ENCODE data around the gene CDC16. TPM values are rescaled to one million over a fixed set of nuclear protein-coding genes. Genes with fewer than 3 reads are reported as not detected.

Gene CDC16
- total and polyA plus RNA-seq, 9 of the 15 experiments (the other 6 are each of a cell fraction or from before 2014, with no cell fraction given), result 23.2 to 102 (median 51.6) TPM

DNA sequence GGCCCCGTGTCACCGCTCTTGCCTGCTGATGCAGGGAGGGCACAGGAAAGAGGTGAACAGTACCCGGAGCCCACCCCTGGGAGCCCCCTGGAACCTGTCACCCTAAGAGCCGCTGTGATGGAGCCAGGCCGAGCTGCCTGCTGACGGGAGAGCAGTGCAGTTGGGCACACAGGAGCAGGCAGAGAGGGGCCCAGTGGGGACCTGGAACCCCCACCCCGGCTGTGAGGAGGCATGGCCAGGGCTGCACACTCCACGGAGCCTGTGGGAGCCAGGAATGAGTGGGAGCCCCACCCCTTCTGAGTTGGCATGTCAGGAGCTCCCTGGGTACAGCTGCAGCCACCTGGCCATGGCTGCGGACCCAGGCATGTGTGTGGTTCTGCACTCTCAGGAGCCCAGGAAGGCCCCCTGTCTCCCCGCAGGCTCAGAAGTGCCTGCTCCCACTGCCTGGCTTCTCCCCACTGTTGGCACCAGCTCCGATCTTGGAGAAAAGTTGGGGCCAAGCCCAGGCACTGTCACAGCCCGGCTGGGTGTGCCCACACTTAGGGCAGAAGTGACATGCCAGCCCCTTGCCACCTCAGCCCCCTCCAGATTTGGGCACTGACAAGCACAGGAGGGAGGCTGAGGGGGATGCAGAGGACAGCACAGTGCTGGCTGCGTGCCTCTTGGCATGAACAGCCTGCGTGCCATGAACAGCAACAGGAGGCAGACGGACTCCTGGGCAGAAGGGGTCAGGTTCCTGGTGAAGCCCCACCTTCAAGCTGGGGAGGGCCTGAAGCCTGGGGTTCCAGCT lies 49.3 kb upstream of the CDC16 start:
- no peaks in the 10 kb centered on the region for H4K20me1 ChIP-seq (replicated peaks; ENCODE audit: control insufficient read depth, insufficient read depth, low read length)
- no peak for FAIRE-seq
- H3K79me2 ChIP-seq (ENCODE audit: control insufficient read depth, insufficient read depth, low read length), result no peaks in the 10 kb centered on the region
- H3K4me3 ChIP-seq, result no peak overlapping the region
- WGBS (ENCODE audit: insufficient coverage, low coverage, missing lambda C conversion rate), result 1% methylated on average over 8 of the region's 15 CpGs
- BruUV-seq (replicated peaks), result no TSS peak
- in situ Hi-C loops (cut with MboI), result no loop called here
- H3K27ac ChIP-seq (ENCODE audit: extremely low read depth, low read depth, low read length), result no peak overlapping the region
- no peaks in the 10 kb centered on the region for H3K36me3 ChIP-seq (ENCODE audit: control insufficient read depth, insufficient read depth, low read length)
- intact Hi-C loops (cut with micrococcal nuclease), result no loop called here
- no peak for TF ChIP-seq CC2D1A (IDR thresholded peaks at IDR 0.05)
- TF ChIP-seq SIX5 (IDR thresholded peaks at IDR 0.05; ENCODE audit: borderline replicate concordance in 1 of 2, insufficient read depth in 1 of 2, low read depth in 1 of 2, low read length in 2 of 2), result no peak
- no peak for TF ChIP-seq MYBL2 (IDR thresholded peaks at IDR 0.05; ENCODE audit: low read depth)
- TF ChIP-seq MYBL2 (CRISPR knock-in tag; IDR thresholded peaks at IDR 0.05; ENCODE audit: borderline replicate concordance), result no peak
- no peak for TF ChIP-seq ZNF277 (CRISPR knock-in tag; IDR thresholded peaks at IDR 0.05; ENCODE audit: borderline replicate concordance)
- TF ChIP-seq TFAM (CRISPR knock-in tag; conservative IDR thresholded peaks at IDR 0.05), result no peak
- no peak for TF ChIP-seq ZBTB7A (IDR thresholded peaks at IDR 0.05; ENCODE audit: borderline replicate concordance, control insufficient read depth, low read depth, low read length)
- no peak for TF ChIP-seq PYGO2 (tag; IDR thresholded peaks at IDR 0.05)
- TF ChIP-seq PRDM10 (IDR thresholded peaks at IDR 0.05; ENCODE audit: partially characterized antibody), result no peak
- TF ChIP-seq DMBX1 (CRISPR knock-in tag; IDR thresholded peaks at IDR 0.05; ENCODE audit: borderline replicate concordance), result no peak
- no peak for TF ChIP-seq MXD1 (CRISPR knock-in tag; IDR thresholded peaks at IDR 0.05; ENCODE audit: borderline replicate concordance, poor library complexity, severe bottlenecking)
- TF ChIP-seq ELK1 (CRISPR knock-in tag; IDR thresholded peaks at IDR 0.05), result no peak
- ChIA-PET POLR2A (no interaction called here), CTCF (ENCODE audit: low intra/inter-chr PET ratio) (no interaction called here)
- no peaks in the 10 kb centered on the region for H3K9me1 ChIP-seq (ENCODE audit: control insufficient read depth, insufficient read depth, low read length)
- no peak for DNase-seq (ENCODE audit: extremely low read depth in 1 of 4, low spot score in 3 of 4)
- no peak overlapping the region for H2AFZ ChIP-seq (ENCODE audit: low read depth, low read length)
- no peaks in the 10 kb centered on the region for H3K9me3 ChIP-seq (replicated peaks; ENCODE audit: control insufficient read depth, insufficient read depth, low read depth, low read length)
- no peaks in the 10 kb centered on the region; a peak in 1 of 5 replicates for H3K4me1 ChIP-seq (replicated peaks in 1 of 2; ENCODE audit: control insufficient read depth in 2 of 2, insufficient read depth in 2 of 2, low read length in 2 of 2)
- ATAC-seq, result no peak
- no peak overlapping the region for H3K9ac ChIP-seq (ENCODE audit: insufficient read depth in 1 of 2, low read depth in 2 of 2, low read length in 2 of 2)
- H3K4me2 ChIP-seq (ENCODE audit: insufficient read depth, low read length), result no peak overlapping the region
- peaks cover 6 to 18% of the 10 kb centered on the region in 2 experiments; a peak in 3 of 5 replicates for H3K27me3 ChIP-seq (ENCODE audit: control insufficient read depth in 2 of 2, insufficient read depth in 2 of 2, low read length in 2 of 2)
